VCaP (cell line): ENCODE data around the gene KIAA1328.
A peak's percentile ranks its signal among the peaks of the same experiment; 100 is the strongest.

Experiments used
- H3K27ac ChIP-seq: fragments of 450-650 bp; 2 replicates; pipeline ENCODE4 v1.5.1; 2017
- TF ChIP-seq, protein P1 (sequence below): fragments of 450-650 bp; conservative IDR thresholded peaks from 2 replicates; pipeline ENCODE4 v1.5.1; 2017; ENCODE audit warnings: mild to moderate bottlenecking, moderate library complexity

Gene KIAA1328

DNA sequence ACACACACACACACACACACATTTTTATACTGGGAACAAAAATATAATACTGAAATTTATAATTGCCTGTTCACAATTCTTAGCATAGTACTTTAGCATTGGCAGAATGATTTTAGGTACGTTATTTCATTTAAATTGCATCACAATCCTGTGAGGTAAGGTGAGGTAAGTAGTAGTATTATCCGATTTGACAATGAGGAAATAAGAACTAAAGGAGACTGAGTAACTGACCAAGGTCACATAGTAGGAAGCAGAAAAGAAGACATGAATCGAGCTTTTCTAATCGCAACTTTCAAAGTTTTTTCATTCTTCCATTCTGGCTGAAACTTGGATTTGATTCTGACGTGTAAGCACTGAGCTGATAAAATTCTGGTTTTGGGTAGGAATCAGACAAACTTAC is 351.2 kb downstream of the KIAA1328 start:
- TF ChIP-seq, protein P1, sequence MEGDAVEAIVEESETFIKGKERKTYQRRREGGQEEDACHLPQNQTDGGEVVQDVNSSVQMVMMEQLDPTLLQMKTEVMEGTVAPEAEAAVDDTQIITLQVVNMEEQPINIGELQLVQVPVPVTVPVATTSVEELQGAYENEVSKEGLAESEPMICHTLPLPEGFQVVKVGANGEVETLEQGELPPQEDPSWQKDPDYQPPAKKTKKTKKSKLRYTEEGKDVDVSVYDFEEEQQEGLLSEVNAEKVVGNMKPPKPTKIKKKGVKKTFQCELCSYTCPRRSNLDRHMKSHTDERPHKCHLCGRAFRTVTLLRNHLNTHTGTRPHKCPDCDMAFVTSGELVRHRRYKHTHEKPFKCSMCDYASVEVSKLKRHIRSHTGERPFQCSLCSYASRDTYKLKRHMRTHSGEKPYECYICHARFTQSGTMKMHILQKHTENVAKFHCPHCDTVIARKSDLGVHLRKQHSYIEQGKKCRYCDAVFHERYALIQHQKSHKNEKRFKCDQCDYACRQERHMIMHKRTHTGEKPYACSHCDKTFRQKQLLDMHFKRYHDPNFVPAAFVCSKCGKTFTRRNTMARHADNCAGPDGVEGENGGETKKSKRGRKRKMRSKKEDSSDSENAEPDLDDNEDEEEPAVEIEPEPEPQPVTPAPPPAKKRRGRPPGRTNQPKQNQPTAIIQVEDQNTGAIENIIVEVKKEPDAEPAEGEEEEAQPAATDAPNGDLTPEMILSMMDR: no peak
- no peak overlapping the region for H3K27ac ChIP-seq

GRCh38 chr18:37182340-37183135 is 353.6 kb downstream of the KIAA1328 start:
- no peak overlapping the region for H3K27ac ChIP-seq
- TF ChIP-seq, protein P1: no peak

GRCh38 chr18:37184209-37184868 is 355.4 kb downstream of the KIAA1328 start:
- H3K27ac ChIP-seq: no peak overlapping the region
- TF ChIP-seq, protein P1: no peak

DNA sequence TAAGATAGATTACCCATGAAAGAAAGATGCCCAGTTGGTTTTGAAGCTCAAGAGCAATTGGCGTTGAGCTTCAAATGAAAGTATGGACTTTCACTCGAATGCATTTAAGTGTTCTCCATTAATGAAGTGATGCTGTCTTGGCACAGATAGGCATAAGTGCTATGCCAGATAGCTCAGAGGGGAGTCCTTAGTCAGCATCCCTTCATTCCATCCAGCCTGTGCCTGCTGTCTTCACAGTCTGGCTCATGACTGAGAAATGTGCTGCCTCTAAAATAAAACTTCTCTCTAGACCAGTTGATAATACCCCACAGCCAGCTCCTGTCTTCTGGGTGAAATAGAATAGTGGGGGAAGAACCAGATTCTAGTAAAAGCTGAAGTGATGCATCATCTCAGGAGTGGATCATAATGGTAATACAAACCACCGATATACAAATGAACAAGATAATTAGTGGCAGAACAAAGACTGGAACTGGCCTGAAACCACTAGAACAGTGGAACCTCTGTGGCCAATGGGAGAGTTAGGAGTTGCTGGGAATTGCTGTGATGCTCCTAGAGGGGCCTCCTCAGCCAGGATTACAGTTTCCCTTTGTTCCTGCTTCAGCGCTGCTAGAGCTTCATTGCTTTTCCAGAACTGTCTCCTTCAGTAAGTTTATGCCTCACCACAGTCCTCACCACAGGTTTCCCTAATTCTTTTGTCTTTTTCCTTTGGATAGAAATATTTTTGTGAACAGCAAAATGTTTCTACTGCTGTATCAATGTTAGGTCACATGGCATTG is 359.3 kb downstream of the KIAA1328 start:
- TF ChIP-seq, protein P1: no peak
- H3K27ac ChIP-seq: no peak overlapping the region

DNA sequence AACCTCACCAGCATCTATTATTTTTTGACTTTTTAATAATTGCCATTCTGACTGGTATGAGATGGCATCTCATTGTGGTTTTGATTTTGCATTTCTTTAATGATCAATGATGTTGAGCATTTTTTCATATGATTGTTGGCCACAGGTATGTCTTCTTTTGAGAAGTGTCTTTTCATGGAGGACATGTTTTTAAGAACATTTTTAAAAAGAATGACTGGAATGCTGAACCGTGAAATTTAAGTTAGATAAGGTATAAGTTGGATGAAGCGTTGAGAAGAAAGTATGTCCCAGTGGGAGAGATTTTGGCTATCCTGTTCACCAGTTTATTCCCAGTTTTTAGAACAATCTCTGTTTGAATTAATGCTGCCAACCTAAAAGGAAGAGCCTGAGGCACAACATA is 370.8 kb downstream of the KIAA1328 start:
- TF ChIP-seq, protein P1: no peak
- no peak overlapping the region for H3K27ac ChIP-seq

GRCh38 chr18:37207343-37207742 is 378.4 kb downstream of the KIAA1328 start:
- TF ChIP-seq, protein P1: peak; percentile 52
- H3K27ac ChIP-seq: no peak overlapping the region

GRCh38 chr18:37210781-37211180 is 381.9 kb downstream of the KIAA1328 start:
- no peak overlapping the region for H3K27ac ChIP-seq
- TF ChIP-seq, protein P1: no peak
